Activated CD4-positive, alpha-beta memory T cell treated with anti-CD3 and anti-CD28 coated beads, Interleukin-2, amount 10 ng/mL, durations not matched to agents 7 days and 5 days (primary cell): ENCODE data around the gene KCTD20. TPM values are rescaled to one million over a fixed set of nuclear protein-coding genes. Genes with fewer than 3 reads are reported as not detected.
"Not testable (repeated sequence)": the region's sequence is repeated elsewhere in the genome, so short reads cannot be mapped to it uniquely, and the experiment has no call there.

Experiments
- CTCF ChIA-PET: fragments of 350-600 bp; sonication (Branson Sonifier 250); formaldehyde crosslinking; loops from one replicate; lab custom pipeline; 2021; ENCODE audit warnings: antibody characterized with exemption, inconsistent platforms; lab: Charles Lee
- POLR2A ChIA-PET: fragments of 350-600 bp; sonication (Branson Sonifier 250); formaldehyde crosslinking; loops from one replicate; lab custom pipeline; 2021; ENCODE audit warnings: antibody characterized with exemption; lab: Charles Lee
- DNase-seq: peaks from one replicate; pipeline ENCODE4 v3.0.0-alpha.2; 2020
- H3K27ac Mint-ChIP-seq: one replicate; pipeline ENCODE4 v1.8.0; 2021; ENCODE audit warnings: mild to moderate bottlenecking, mixed read lengths
- H3K27me3 Mint-ChIP-seq: one replicate; pipeline ENCODE4 v1.8.0; 2021; ENCODE audit warnings: mixed read lengths
- H3K36me3 Mint-ChIP-seq: one replicate; pipeline ENCODE4 v1.8.0; 2021; ENCODE audit warnings: low read depth, mixed read lengths
- H3K4me1 Mint-ChIP-seq: one replicate; pipeline ENCODE4 v1.8.0; 2021; ENCODE audit warnings: mixed read lengths
- H3K4me3 Mint-ChIP-seq: one replicate; pipeline ENCODE4 v1.8.0; 2021; ENCODE audit warnings: mild to moderate bottlenecking, mixed read lengths
- H3K9me3 Mint-ChIP-seq: one replicate; pipeline ENCODE4 v1.8.0; 2021; ENCODE audit warnings: mixed read lengths
- total RNA-seq, 2 experiments: library from RNA; stranded (reverse); gene quantifications; one replicate each; pipeline ENCODE4 v1.2.3, GENCODE V29; 2021

The KCTD20 gene
- total RNA-seq, 2 experiments from 2014 or later = 60.7 to 63.6 TPM

DNA sequence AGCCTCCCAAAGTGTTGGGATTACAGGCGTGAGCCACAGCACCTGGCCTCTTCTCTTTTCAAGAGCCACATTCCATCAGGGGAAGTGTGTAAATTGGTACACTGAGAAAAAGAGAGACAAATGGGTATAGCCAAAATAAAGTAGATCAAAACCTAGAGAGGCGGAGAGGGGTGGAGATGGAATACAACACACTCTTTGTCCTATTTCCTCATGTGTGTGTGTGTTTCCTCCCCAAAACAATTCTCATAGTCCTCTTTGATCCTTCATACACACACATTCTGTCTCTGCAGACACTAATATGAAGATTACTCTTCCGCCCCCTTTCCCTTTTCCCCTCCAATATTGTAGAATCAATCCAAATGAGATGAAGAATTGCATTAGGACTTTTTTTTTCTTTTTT is 16.2 kb upstream of the KCTD20 start:
- Mint-ChIP-seq H3K27ac (no peak overlapping the region), H3K9me3 (no peaks in the 10 kb centered on the region), H3K4me1 (peaks cover 21% of the 10 kb centered on the region), H3K36me3 (no peaks in the 10 kb centered on the region), H3K4me3 (no peak overlapping the region), H3K27me3 (no peaks in the 10 kb centered on the region)
- CTCF ChIA-PET = no interaction called here
- POLR2A ChIA-PET = no interaction called here
- no peak for DNase-seq

DNA sequence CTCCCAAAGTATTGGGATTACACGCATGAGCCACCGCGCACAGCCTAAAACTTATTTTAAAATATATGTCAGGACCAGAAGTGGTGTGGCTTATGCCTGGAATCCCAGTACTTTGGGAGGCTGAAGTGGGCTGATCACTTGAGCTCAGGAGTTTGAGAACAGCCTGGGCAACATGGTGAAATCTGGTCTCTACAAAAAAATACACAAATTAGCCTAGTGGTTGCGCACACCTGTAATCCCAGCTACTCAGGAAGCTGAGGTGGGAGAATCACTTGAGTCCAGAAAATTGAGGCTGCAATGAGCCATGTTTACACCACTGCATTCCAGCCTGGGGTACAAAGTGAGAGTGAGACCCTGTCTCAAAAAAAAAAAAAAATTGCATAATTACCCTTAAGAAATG is 13.9 kb upstream of the KCTD20 start:
- Mint-ChIP-seq H3K36me3 (no peaks in the 10 kb centered on the region), H3K4me1 (peaks cover 10% of the 10 kb centered on the region), H3K4me3 (no peak overlapping the region), H3K27ac (no peak overlapping the region), H3K27me3 (no peaks in the 10 kb centered on the region), H3K9me3 (no peaks in the 10 kb centered on the region)
- ChIA-PET CTCF (interaction anchor here (0.6 to 3.9 kb wide), 22 partner anchors 9 to 330 kb away, joined by 3 to 26 read pairs (median 4); no protein-coding TSS in a partner anchor), POLR2A (interaction anchor here (1.0 to 1.1 kb wide), 2 partner anchors 14 to 81 kb away, joined by 3 read pairs; partner anchors contain the start of gene KCTD20)
- no peak for DNase-seq

DNA sequence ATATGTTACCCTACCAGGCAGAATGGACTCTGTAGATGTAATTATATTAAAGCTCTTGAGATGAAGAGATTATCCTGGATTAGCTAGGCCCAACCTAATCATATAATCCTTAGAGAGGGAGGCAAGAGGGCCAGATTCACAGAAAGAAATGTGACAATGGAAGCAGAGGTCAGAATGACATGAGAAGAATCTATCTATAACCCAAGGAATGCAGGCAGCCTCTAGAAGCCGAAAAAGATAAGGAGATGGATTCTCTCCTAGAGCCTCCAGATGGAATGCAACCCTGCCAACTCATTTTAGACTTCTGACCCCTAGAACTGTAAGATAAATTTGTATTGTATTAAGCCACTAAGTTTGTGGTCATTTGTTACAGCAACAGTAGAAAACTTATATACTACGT is 12.4 kb upstream of the KCTD20 start:
- ChIA-PET POLR2A (no interaction called here), CTCF (interaction anchor here (0.8 to 3.9 kb wide), 7 partner anchors 9 to 352 kb away, joined by 4 to 26 read pairs (median 6); no protein-coding TSS in a partner anchor)
- Mint-ChIP-seq H3K27ac (no peak overlapping the region), H3K36me3 (no peaks in the 10 kb centered on the region), H3K4me3 (no peak overlapping the region), H3K27me3 (no peaks in the 10 kb centered on the region), H3K9me3 (no peaks in the 10 kb centered on the region), H3K4me1 (peaks cover 5% of the 10 kb centered on the region)
- no peak for DNase-seq

DNA sequence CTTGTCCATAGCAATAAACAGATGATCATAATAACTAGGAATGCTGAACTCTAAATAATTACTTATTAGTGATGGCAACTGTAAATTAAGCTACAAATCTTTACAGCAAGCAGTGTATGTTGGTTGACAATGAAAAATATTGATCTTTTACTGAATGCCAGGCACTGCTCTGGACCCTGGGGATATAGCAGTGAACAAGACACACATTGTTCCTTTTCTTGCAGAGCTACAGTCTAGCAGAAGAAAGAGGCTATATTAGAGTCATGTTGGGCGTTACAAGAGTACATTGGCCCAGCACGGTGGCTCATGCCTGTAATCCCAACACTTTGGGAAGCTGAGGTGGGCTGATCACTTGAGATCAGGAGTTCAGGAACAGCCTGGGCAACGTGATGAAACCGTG is 11.6 kb upstream of the KCTD20 start:
- Mint-ChIP-seq H3K4me1 (peaks cover 6% of the 10 kb centered on the region), H3K27me3 (no peaks in the 10 kb centered on the region), H3K36me3 (no peaks in the 10 kb centered on the region), H3K9me3 (no peaks in the 10 kb centered on the region), H3K4me3 (no peak overlapping the region), H3K27ac (no peak overlapping the region)
- ChIA-PET CTCF (interaction anchor here (0.6 to 3.2 kb wide), 4 partner anchors 8 to 351 kb away, joined by 3 to 15 read pairs (median 8); no protein-coding TSS in a partner anchor), POLR2A (no interaction called here)
- DNase-seq = no peak

DNA sequence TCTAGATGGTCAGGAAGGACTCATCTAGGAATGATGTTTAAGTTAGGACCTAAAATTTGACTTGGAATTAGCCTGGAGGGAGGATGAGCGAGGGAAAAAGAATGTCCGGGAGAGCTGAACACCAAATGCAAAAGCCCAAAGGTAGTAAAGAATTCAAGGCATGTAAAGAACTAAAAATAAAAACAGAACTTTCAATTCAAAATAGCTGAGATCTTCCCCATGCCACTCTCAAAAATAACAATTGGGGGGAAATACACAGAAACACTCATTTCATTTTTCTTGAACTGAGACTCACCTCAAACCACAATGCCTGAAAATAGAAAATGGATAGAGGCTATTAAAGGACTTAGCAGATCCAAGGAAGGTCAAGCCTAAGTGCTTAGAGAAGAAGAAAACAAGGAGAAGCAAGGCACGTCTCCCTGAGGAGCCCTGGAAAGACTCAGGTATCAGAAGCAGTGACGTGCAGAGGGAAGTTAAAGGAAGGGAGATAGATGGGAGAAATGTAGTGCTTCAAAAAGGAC is 10.6 kb upstream of the KCTD20 start:
- Mint-ChIP-seq H3K9me3 (no peaks in the 10 kb centered on the region), H3K27ac (no peak overlapping the region), H3K4me3 (no peak overlapping the region), H3K4me1 (peaks cover 9% of the 10 kb centered on the region), H3K27me3 (no peaks in the 10 kb centered on the region), H3K36me3 (no peaks in the 10 kb centered on the region)
- POLR2A ChIA-PET = no interaction called here
- no peak for DNase-seq
- CTCF ChIA-PET = interaction anchor here (3.2 kb wide), 1 partner anchor 9 kb away, joined by 11 read pairs; no protein-coding TSS in a partner anchor

GRCh38 chr6:36436466-36436865 is 6.3 kb upstream of the KCTD20 start:
- H3K36me3 Mint-ChIP-seq = no peaks in the 10 kb centered on the region
- ChIA-PET POLR2A (no interaction called here), CTCF (no interaction called here)
- no peak for DNase-seq
- H3K4me3 Mint-ChIP-seq = no peak overlapping the region
- no peak overlapping the region for H3K27ac Mint-ChIP-seq
- no peaks in the 10 kb centered on the region for H3K9me3 Mint-ChIP-seq
- peaks cover 20% of the 10 kb centered on the region for H3K4me1 Mint-ChIP-seq
- H3K27me3 Mint-ChIP-seq = no peaks in the 10 kb centered on the region

DNA sequence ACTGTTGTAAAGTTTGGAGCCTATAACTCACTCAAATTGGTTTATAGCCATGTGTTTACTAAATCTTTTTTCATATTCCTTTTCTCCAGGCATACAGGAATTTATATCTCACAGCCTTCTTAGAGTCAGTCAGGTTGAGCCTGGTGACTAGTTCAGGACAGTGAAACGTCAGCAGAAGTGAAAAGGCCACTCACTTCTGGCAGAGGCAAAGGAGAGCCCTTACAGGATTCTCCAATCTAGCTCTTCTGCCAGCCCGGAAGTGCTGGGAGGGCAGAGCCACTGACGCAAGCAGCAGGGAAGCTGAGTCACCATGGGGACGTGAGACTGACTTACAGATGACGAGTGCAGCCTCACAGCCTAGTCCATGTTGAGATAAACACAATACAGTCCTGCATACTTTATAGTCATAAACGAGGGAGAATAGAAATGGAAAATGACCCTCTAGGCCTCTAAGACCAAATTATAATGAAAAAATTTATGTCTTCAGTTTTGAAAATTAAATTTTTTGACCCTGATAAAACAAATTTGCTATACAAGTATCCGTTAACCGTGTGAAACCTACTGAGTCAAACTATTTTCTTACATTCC is 1.4 kb upstream of the KCTD20 start:
- H3K4me1 Mint-ChIP-seq = peaks cover 40% of the 10 kb centered on the region
- POLR2A ChIA-PET = interaction anchor here (1.2 to 1.4 kb wide), 4 partner anchors 18 to 157 kb away, joined by 4 to 12 read pairs (median 6); no protein-coding TSS in a partner anchor
- peak; percentile 88 for DNase-seq
- CTCF ChIA-PET = interaction anchor here (0.5 to 1.6 kb wide), 4 partner anchors 12 to 138 kb away, joined by 4 to 9 read pairs (median 6); no protein-coding TSS in a partner anchor
- peaks cover 14% of the 10 kb centered on the region for H3K36me3 Mint-ChIP-seq
- no peaks in the 10 kb centered on the region for H3K9me3 Mint-ChIP-seq
- no peaks in the 10 kb centered on the region for H3K27me3 Mint-ChIP-seq
- peak overlapping the region; percentile 66 for H3K27ac Mint-ChIP-seq
- peak overlapping the region; percentile 54 for H3K4me3 Mint-ChIP-seq

- no peak for DNase-seq
- H3K9me3 Mint-ChIP-seq = no peaks in the 10 kb centered on the region
- H3K4me1 Mint-ChIP-seq = peaks cover 39% of the 10 kb centered on the region
- H3K36me3 Mint-ChIP-seq = peaks cover 16% of the 10 kb centered on the region
- POLR2A ChIA-PET = interaction anchor here (1.2 to 2.0 kb wide), 5 partner anchors 19 to 157 kb away, joined by 4 to 12 read pairs (median 7); no protein-coding TSS in a partner anchor
- no peaks in the 10 kb centered on the region for H3K27me3 Mint-ChIP-seq
- H3K27ac Mint-ChIP-seq = peak overlapping the region; percentile 97
- peak overlapping the region; percentile 97 for H3K4me3 Mint-ChIP-seq
- CTCF ChIA-PET = interaction anchor here (1.0 to 1.6 kb wide), 3 partner anchors 13 to 137 kb away, joined by 5 to 9 read pairs (median 7); no protein-coding TSS in a partner anchor
These were observed 613 bp upstream of the KCTD20 start for GRCh38 chr6:36442103-36442670.

DNA sequence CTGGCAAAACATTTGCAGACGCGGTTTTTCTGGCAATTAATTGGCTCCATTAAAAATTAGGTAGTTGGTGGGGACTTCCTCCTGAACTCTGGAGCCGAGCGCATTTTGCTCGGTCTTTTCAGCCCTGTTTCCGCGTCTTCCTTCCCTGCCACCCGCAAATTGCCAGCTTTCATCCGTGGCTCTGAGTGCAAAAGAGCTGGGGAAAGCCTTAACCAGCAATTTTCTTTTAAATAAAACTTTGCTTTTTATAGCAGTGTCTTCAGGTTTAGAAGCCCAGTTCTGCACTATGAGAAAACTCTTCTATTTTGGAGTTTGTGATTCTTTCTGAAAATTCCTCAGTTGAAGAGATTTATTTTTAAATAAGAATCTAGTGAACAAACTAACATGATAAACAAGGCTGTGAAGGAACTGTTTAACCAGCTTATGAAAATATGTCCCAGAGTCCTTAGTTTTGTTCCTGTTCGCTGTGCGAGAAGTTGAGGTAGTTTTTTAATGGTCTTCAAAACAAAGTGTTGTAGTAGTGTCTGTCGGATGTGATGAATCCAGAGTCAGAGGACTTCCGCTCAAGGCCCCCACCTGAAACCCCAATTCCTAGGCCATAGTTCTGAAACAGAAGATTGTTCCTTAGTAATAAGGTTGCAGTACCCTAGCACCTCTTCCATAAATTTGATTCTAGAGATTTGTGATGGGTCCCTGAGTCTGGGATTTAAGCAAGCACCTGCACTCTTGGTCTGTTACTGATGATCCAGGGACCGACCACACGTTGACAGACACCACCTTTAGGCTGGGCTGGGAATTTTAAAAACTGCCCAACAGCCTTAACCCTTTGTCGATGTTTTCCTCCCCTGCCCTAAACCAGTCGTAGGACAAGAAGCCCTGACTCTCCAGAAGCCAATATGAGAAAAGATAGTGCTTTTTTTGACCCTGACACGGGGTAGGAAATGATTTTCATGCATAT is 950 bp downstream of the KCTD20 start:
- POLR2A ChIA-PET = interaction anchor here (0.6 to 2.3 kb wide), 19 partner anchors 9 to 531 kb away, joined by 3 to 19 read pairs (median 4); partner anchors contain the start of genes CDKN1A and SRSF3
- no peaks in the 10 kb centered on the region for H3K27me3 Mint-ChIP-seq
- peaks cover 40% of the 10 kb centered on the region for H3K4me1 Mint-ChIP-seq

DNA sequence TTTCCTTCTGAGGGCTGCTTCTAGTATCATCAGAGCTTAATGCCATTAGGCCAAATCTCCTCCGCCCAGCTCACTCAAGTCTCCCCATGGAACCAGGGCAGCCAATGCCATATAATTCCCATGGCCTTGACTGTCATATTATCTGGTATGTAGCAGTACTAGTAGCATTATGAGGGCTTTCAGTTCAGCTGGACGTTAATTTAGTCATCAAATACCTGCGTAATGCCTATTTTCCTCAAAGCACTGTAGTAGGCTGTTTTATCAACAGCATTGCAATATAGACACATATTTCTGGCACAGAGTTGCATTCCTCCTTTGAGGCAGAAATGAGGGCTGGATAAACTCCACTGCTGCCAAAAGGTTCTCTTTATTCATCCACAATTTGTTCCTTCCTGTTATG is 1.7 kb downstream of the KCTD20 start:
- H3K36me3 Mint-ChIP-seq = peaks cover 33% of the 10 kb centered on the region
- POLR2A ChIA-PET = interaction anchor here (0.6 to 2.3 kb wide), 4 partner anchors 21 to 532 kb away, joined by 3 to 19 read pairs (median 6); no protein-coding TSS in a partner anchor
- CTCF ChIA-PET = interaction anchor here (1.3 to 2.4 kb wide), 3 partner anchors 15 to 21 kb away, joined by 4 to 15 read pairs (median 10); no protein-coding TSS in a partner anchor
- H3K4me3 Mint-ChIP-seq = peak overlapping the region; percentile 97
- peak overlapping the region; percentile 97 for H3K27ac Mint-ChIP-seq
- H3K27me3 Mint-ChIP-seq = no peaks in the 10 kb centered on the region
- DNase-seq = no peak
- H3K4me1 Mint-ChIP-seq = peaks cover 42% of the 10 kb centered on the region
- H3K9me3 Mint-ChIP-seq = peaks cover 5% of the 10 kb centered on the region

More for the DNA sequence above, 950 bp downstream of the KCTD20 start:
- Mint-ChIP-seq H3K9me3 (peaks cover 1% of the 10 kb centered on the region), H3K36me3 (peaks cover 26% of the 10 kb centered on the region), H3K27ac (peak overlapping the region; percentile 97), H3K4me3 (peak overlapping the region; percentile 97)
- CTCF ChIA-PET = interaction anchor here (0.6 to 1.3 kb wide), 3 partner anchors 20 to 143 kb away, joined by 3 to 10 read pairs (median 3); no protein-coding TSS in a partner anchor
- peak; percentile 23 for DNase-seq

GRCh38 chr6:36445621-36446020 is 2.8 kb downstream of the KCTD20 start:
- Mint-ChIP-seq H3K9me3 (peaks cover 5% of the 10 kb centered on the region), H3K27me3 (no peaks in the 10 kb centered on the region), H3K4me3 (no peak overlapping the region), H3K36me3 (peaks cover 36% of the 10 kb centered on the region), H3K27ac (no peak overlapping the region), H3K4me1 (peaks cover 39% of the 10 kb centered on the region)
- DNase-seq = no peak
- ChIA-PET CTCF (interaction anchor here (0.7 to 2.4 kb wide), 3 partner anchors 16 to 76 kb away, joined by 3 to 15 read pairs (median 4); no protein-coding TSS in a partner anchor), POLR2A (interaction anchor here (1.2 kb wide), 1 partner anchor 150 kb away, joined by 3 read pairs; no protein-coding TSS in a partner anchor)

DNA sequence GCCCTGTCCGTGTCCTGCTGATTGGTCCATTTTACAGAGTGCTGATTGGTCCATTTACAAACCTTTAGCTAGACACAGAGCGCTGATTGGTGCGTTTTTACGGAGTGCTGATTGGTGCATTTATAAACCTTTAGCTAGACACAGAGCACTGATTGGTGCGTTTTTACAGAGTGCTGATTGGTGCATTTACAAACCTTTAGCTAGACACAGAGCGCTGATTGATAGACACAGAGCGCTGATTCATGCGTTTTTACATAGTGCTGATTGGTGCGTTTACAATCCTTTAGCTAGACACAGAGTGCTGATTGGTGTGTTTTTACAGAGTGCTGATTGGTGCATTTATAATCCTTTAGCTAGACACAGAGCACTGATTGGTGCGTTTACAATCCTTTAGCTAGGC is 6.4 kb downstream of the KCTD20 start:
- peaks cover 17% of the 10 kb centered on the region for H3K4me1 Mint-ChIP-seq
- H3K4me3 Mint-ChIP-seq, H3K27ac Mint-ChIP-seq, POLR2A ChIA-PET, H3K9me3 Mint-ChIP-seq, DNase-seq, H3K27me3 Mint-ChIP-seq: not testable (repeated sequence)
- CTCF ChIA-PET = interaction anchor here (1.2 kb wide), 1 partner anchor 26 kb away, joined by 3 read pairs; no protein-coding TSS in a partner anchor
- H3K36me3 Mint-ChIP-seq = peaks cover 41% of the 10 kb centered on the region
